ENCODE data around the gene ANKRD37.

ANKRD37 gene

DNA sequence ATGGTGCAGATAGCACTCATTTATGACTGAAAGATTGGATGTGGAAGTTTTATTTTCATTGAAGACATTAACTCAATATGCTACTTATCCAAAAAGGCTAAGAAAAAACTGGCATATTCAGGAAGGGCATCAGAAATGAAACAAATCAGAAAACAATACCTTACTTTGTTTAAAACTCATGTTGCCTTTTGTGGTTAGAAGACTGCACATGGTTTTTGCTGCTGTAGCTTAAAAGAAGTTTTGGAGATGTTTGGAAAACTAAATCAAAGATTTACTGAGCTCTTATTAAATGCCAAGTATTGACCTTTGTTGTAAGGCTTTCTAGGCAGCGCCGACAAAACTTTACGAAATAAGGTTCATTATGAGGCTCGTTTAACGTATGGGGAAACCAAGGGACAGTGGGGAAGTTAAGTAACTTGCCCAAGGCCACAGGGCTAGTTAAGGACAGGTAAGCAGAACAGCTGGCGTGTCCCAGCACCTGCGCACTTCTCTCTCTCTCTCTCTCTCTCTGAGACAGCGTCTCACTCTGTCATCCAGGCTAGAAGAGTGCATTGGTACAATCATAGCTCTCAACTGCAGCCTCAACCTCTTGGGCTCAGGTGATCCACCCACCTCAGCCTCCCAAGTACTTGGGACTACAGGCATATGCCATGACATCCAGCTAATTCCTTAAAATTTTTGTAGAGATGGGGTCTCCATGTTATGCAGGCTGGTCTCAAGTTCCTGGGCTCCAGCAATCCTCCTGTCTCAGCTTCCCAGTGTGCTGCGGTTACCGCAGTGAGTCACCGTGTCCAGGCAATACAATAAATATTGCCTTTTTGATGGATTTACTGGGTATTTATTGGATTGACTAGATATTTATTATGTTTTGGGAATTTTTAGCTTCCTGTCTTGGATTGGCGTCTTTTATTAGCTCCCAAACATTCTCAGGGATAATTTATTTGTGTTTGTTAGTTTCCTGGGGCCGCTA is 17.0 kb upstream of the ANKRD37 start:
- peak overlapping the region; percentile 31 for H3K27ac ChIP-seq
- no peak for DNase-seq (ENCODE audit: low read depth, low spot score)

DNA sequence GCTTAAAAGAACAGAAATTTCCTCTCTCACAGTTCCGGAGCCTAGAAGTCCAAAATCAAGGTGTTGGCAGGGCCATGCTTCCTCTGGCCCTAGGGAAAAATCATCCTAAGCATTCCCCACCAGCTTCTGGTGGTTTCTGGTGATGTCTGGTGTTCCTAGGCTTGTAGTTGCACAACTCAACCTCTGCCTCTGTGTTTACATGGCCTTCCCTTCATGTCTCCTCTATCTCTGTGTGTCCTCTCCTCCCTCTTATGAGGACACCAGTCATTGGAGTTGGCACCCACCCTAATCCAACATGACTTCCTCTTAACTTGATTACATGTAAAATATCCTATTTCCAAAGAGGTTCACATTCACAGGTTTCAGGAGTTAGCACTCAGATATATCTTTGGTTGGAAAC is 16.3 kb upstream of the ANKRD37 start:
- H3K27ac ChIP-seq = peak overlapping the region; percentile 31
- no peak for DNase-seq (ENCODE audit: low read depth, low spot score)

DNA sequence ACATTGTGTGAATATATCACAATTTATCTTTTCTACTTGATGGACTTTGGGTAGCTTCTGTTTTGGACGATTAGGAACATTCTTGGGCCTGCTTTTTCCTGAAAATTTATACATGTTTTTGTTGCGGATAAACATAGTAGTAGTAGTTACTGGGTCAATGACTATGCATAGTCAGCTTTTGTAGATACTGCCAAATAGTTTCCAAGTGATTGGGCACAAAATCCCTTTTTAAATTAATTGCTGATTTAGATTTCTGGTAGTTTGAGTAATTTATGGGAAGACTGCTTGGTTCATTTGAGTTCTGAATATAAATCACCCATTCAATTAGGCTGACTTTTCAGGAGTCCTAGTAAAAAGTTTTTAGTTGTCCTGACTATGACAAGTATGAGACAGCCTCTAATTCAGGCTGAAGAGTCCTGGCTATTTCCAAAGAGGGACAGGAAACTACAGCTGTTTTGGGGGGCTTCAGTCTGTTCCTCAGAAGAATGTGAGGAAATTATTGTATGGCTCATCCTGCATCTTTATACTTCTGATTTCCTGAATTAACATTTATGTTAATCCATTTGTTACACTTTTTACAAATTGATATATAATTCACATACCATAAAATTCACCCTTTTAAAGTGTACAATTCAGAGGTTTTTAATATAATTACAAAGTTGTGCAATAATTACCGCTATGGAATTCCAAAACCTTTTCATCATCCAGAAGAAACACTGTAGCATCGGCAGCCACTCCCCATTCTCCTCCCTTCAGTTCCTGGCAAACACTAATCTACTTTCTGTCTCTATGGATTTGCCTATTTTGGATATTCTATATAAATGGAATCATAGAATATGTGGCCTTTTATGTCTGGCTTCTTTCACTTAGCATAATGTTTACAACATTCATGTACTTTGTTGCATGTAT is 15.1 kb upstream of the ANKRD37 start:
- H3K27ac ChIP-seq = no peak overlapping the region
- no peak for DNase-seq (ENCODE audit: low read depth, low spot score)

DNA sequence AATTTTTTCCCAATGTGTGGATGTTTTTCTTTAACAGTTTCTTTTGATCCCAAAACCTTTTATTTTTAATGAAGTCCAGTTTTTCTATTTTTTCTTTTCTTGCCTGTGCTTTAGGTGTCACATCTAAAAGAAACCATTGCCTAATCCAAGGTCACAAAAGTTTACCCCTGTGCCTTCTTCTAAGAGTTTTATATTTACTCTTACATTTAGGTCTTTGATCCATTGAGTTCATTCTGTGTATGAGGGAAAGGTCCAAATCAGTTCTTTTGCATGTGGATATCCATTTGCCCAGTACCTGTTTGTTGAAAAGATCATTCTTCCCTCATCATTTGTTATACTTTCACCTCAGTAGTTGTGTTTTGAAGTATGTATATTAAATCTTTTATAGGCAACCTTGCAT is 13.9 kb upstream of the ANKRD37 start:
- H3K27ac ChIP-seq = no peak overlapping the region
- DNase-seq (ENCODE audit: low read depth, low spot score) = no peak

DNA sequence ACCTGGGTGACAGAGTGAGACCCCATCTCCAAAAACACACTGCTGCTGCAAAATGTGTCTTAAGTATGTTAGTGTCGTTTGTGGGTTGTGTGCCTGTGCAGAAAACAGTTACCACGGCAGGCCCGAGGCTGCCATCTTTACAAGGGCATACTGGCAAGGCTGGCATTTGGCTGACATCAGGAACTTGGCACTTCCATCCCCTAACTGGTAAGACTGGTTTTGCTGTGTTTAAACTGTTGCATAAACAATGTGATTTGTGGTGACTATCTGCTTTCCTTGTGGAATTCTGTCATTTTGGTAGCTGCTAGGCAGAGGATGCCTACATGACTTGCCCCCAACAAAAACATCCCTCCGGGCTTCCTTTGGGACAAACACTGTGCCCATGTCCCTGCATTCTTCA is 13.2 kb upstream of the ANKRD37 start:
- H3K27ac ChIP-seq = peak overlapping the region; percentile 4
- peak; percentile 65 for DNase-seq (ENCODE audit: low read depth, low spot score)

DNA sequence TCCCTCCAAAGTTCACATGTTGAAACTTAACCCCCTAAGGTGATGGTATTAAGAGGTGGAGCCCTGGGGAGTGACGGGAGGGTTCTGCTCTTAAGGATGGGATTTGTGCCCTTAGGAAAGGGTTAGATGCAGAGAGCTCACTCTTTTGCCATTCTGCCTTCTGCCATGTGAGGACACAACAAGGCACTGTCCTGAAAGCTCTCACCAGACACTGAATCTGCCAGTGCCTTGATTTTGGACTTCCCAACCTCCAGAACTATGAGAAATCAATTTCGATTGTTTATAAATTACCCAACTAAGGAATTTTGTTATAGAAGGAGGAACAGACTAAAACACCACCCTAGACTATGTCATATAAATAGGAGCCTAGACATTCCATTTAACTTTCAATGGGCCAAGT is 12.6 kb upstream of the ANKRD37 start:
- H3K27ac ChIP-seq = peak overlapping the region; percentile 4

DNA sequence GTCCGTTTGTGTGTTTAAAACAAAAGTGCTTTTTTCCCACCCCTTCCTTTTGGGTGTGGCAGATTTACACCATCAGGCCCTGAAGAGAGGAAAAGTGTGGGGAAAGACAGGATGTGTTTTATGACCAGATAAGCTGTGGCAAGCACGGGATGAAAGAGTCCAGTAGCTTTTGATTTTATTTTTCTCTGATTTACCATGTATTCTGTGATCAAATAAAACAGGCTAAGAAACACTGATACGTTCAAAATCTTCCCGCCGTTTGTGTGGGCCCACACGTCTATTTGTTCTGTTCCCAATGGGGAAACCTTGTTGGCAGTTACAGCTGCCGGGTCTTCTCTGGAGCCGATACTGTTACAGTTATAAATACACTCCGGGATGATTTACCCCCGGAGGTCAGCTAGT is 11.7 kb upstream of the ANKRD37 start:
- no peak overlapping the region for H3K27ac ChIP-seq
- DNase-seq (ENCODE audit: low read depth, low spot score) = no peak

More for the DNA sequence above, 12.6 kb upstream of the ANKRD37 start:
- DNase-seq (ENCODE audit: low read depth, low spot score) = no peak

DNA sequence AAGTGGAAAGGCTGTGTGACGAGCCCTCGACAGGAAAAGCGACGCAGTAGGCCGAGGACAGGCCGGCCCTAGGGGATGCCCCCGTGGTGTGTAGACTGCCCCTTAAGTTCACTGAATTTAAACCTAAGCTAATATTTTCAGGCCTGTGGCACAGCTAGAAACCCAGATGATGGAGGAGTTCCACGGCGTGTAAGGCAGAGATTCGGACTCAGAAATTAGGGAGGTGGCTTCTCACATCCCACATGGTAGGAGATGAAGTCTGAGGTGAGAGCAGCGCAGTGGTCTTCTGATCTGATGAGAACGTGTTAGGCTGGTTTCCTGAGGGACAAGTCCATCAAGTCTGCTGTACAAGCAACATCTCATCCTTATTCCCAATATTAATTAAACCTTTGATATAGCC is 8.7 kb upstream of the ANKRD37 start:
- no peak overlapping the region for H3K27ac ChIP-seq

DNA sequence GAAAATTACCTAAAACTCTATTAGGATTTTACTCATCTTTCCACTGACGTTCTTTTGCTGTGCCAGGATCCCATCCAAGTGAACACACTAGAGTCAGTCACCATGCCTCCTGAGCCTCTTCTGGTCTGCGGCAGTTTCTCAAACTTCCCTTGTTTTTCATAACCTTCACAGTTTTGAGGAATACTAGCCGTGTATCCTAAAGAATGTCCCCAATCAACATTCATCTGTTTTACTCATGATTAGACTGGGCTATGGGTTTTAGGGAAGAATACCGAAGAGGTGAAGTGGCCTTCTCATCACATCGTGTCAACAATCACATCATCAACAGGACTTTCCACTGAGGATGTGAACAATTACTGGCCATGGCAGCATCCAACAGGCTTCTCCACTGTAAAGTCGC is 5.7 kb upstream of the ANKRD37 start:
- no peak for DNase-seq (ENCODE audit: low read depth, low spot score)
- H3K27ac ChIP-seq = no peak overlapping the region

More for the DNA sequence above, 8.7 kb upstream of the ANKRD37 start:
- DNase-seq (ENCODE audit: low read depth, low spot score) = no peak

DNA sequence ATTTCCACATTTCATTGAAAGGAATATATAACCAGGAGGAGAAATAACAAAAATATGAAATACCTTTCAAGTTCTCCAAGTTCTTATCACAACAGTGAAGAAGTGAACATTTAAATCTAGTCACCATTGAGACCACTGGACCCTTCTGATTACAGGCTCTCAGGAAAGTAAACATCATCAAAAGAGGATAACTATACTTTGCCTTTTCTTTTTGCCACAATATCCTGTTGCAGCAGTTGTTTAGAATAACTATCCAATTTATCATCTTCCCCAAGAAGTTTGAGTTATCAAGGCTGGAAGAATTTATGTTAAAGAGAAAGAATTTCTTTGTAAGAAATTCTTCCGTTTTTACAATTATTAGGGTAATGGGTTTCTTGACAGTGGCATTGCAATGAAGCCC is 4.5 kb upstream of the ANKRD37 start:
- no peak overlapping the region for H3K27ac ChIP-seq
- no peak for DNase-seq (ENCODE audit: low read depth, low spot score)

DNA sequence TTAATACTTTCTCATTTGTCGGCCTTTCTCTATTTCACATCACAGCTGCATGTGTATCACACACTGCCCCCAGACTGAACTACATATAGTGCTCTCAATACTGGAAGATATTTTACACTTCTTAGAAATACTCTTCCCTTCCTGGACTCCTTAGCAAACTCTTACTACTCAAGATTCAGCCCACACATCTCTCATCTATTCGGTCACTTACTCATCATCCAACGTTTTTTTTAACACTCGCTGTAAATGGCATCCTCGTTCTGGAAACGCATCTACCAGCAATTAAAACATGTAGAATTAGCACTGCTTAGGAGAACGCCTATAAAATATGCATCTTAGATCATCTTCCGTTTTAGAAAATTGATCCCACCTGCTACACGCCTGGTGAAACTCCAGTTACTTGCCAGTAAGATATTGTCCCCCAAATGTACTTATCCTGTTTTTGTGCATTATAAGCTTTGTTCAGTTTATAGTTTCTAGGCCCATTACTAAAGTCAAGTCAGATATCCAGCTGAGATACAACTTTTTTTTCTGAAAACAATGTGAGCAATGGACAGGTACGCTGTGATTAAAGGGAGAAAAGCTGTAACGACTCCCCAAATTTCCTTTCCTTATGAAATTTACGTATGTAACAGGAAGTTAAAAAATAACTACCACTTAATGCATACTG is 1.9 kb upstream of the ANKRD37 start:
- H3K27ac ChIP-seq = peak overlapping the region; percentile 98
- no peak for DNase-seq (ENCODE audit: low read depth, low spot score)

DNA sequence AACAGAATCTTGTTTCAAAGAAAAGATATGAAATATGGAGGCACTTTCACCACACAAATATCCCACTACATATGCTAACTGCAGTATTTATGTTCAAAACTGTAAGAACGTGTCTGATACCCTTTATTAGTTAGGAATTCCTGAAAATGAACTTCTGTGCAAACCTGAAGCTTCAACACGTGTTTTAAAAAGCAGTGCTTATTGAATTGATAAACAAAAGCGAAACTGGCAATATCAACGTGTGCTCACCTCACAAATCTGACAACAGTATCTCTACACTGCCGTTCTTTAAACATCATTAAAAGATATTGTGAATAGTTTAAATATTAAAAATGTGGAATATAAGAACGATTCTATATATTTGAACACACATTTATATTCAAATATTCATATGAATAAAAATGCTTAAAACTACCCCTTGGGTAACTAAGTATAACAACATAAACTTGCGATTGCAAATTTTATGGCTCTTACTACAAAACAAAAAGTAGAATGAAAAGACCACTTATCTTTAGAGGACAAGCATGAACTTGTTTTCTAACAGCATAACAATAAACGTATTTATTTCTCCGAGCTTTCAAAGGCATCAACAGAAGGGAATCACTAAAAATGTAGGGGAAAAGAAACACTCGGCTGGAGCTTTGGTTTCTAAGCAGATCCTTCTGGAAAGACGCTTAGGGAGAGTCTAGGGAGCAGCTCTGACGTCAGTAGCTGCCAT is 1.2 kb upstream of the ANKRD37 start, which contains the start of gene LRP2BP:
Gene LRP2BP, minus strand, starts transcription at position 687 of the 718 bp plus-strand sequence. CDS start 17,738 bp downstream, outside the sequence.
- DNase-seq (ENCODE audit: low read depth, low spot score) = peak; percentile 70
- H3K27ac ChIP-seq = peak within 1 kb of the TSS; percentile 98

DNA sequence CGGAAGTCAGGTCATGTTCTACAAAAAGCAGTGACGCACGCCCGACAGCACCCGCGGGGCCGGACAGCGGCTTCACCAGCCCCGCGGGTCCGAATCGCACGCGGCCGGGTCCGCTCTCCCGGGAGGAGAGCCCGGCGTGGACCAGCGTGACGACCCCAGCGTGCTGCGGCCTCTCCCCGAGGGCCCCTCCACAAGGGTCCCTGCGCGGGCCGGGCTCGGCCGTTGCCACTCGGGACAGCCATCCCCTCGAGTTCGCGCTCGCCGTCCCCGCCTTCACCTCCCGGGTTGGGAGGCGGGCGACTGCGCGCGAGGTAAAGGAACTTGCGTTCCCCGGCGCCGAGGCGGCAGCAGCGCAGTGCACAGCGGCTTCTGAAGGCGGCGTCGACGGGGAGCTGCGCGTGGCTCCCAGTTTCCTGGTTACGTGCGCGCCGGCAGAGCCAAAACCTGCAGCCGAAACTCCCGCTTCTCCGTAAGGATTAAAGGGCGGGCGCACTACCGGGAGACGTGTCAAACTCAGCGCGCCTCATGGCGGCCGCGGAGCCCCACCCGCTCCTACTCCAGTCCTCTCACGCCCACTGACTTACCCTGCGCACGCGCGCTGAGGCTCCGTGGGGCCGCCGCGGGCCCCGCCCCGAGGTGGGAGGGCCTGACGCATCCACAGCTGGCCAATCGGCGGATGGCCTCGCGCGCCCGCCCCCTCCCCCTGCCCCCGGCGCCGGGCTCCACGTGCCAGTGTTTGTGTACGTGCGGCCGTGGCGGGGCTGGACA is 501 bp upstream of the ANKRD37 start:
- DNase-seq (ENCODE audit: low read depth, low spot score) = peak; percentile 97
- peak overlapping the region; percentile 98 for H3K27ac ChIP-seq

DNA sequence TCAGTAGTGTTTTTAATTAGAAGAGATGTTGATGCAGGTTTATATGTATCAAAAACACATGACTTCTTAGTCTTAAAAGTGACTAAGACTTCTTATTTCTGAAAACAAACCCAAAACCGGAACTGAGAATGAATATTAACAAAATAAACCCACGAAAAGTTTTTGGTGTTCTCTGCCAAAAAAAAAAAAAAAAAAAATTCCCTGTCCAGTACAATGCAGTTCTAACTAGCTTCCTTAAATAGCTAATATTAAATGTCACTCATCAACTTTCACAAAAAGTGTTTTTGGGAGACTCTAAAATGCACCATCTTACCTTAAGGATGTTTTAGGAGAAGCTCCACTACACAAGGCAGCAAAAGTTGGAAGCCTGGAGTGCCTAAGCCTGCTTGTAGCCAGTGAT is 2.0 kb downstream of the ANKRD37 start:
- H3K27ac ChIP-seq = no peak overlapping the region
- DNase-seq (ENCODE audit: low read depth, low spot score) = no peak

DNA sequence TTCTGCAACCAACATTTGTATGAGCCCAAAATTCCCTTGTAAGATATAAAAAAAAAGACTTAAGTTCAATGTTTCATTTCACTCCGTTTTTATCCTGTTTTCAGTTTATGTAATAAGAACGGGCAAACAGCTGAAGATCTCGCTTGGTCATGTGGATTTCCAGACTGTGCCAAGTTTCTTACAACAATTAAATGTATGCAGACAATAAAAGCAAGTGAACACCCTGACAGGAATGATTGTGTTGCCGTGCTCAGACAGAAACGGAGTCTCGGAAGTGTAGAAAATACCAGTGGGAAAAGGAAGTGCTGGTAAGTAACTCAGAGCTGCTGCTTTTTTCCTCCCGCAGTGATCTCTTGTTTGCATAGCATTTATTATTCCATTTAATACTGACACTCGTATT is 2.8 kb downstream of the ANKRD37 start:
- DNase-seq (ENCODE audit: low read depth, low spot score) = no peak

DNA sequence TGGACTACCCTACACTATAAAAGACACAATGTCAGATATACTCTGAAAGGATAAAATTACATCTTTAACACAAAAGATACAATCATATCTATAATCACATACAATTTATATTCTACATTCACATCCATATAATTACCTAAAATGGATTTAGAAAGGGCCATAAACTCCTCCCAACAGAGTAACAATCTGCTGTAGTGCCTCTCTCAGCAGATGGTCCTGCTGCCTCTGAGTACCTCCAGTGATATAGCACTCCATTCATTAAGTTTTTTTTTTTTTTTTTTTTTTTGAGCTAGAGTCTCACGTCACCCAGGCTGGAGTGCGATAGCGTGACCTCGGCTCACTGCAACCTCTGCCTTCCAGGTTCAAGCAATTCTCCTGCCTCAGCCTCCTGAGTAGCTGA is 7.4 kb downstream of the ANKRD37 start:
- DNase-seq (ENCODE audit: low read depth, low spot score) = no peak
- no peak overlapping the region for H3K27ac ChIP-seq

More for the DNA sequence above, 2.8 kb downstream of the ANKRD37 start:
- peak overlapping the region; percentile 25 for H3K27ac ChIP-seq

DNA sequence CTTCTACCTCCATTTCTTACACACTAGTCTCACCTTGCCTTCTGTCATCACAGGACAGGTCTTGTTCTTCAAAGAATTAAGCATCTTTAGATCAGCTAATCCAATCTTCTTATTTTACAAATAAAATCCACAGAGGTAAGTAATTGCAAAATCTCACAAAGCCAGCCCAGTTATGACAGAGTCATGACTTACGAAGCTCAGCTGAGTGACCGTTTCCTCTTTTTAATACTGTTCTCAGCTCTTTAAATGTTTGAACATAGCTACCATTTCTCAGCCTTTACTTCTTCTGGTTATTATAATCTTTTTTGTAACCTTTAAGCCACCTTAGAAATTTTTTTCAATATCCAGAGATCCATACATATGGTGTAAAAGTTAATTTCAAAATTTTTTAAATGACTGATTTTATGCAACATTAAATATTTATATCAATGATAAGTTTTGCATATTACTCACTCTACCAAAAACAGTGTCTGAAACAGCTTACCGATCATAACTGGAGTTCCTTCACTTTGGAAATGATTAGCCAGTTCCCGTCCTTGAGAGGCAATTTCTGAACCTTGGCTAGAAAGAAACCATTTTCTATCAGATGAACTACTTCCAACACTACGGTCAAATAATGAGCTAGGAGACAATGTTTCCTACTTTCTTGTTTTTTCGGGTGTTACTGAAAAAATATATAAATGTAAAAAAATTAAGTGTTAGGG is 8.8 kb downstream of the ANKRD37 start:
- DNase-seq (ENCODE audit: low read depth, low spot score) = no peak
- H3K27ac ChIP-seq = no peak overlapping the region

DNA sequence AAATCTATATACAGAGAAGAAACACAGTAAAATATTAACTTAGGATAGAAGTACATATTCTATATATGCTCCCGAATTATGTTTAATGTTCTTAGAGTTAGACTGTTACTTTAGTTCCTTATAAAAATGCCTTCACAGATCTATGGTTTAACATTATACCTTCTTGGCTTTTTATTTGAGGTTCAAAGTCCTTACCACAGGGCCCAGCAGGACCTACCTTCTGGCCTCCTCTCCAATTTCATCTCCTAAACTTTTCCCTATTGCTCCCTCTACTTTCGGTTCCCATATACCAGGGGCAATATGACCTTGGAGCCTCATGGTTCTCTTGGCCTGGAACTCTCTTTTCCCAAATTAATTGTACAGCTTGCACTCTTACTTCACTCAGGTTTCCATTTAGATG is 11.8 kb downstream of the ANKRD37 start:
- DNase-seq (ENCODE audit: low read depth, low spot score) = no peak
- H3K27ac ChIP-seq = no peak overlapping the region
